ENCODE data around the gene SBDS. TPM values are rescaled to one million over a fixed set of nuclear protein-coding genes. Genes with fewer than 3 reads are reported as not detected.

Gene SBDS
- total and polyA plus RNA-seq, 3 donors from 2014 or later, result 54.3 to 92.2 (median 64.6) TPM

- Histone ChIP-seq H3K4me1 (no peaks in the 10 kb centered on the region), H3K36me3 (ENCODE audit: low read depth, missing control alignments) (no peaks in the 10 kb centered on the region), H3K27ac (no peak overlapping the region), H3K4me3 (no peak overlapping the region), H3K27me3 (no peaks in the 10 kb centered on the region), H3K9me3 (no peaks in the 10 kb centered on the region)
- 86 to 90% methylated on average over 7 to 11 of the region's 11 CpGs for WGBS, 2 donors
- intact Hi-C loops (cut with DNase I; ENCODE audit: low total_unique reads), result no loop called here
- TF ChIP-seq CTCF (IDR thresholded peaks at IDR 0.05) (no peak), POLR2A (IDR thresholded peaks at IDR 0.05) (no peak)
- DNase-seq, result no peak
These were observed 42.9 kb downstream of the SBDS start for GRCh38 chr7:66952343-66953043.

DNA sequence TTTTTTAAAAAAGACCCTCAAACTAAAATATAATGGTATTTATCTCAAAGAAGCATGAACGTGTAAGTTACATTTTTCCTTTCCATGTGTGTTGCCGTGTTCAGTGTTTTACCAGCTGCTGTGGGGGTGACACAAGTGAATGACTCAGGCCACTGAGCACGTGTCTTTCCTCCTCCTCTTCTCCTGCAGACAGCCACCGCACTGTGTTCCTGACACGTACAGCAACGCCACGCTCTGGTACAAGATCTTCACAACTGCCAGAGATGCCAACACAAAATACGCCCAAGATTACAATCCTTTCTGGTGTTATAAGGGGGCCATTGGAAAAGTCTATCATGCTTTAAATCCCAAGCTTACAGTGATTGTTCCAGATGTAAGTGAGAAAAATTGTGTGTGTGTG lies 44.6 kb downstream of the SBDS start:
- intact Hi-C loops (cut with DNase I; ENCODE audit: low total_unique reads), result no loop called here
- 91 to 93% methylated on average over 8 of the region's 8 CpGs for WGBS, 2 donors
- H3K27me3 ChIP-seq, result no peaks in the 10 kb centered on the region
- DNase-seq, result no peak
- H3K4me1 ChIP-seq, result no peaks in the 10 kb centered on the region
- no peak overlapping the region for H3K27ac ChIP-seq
- TF ChIP-seq CTCF (IDR thresholded peaks at IDR 0.05) (no peak), POLR2A (IDR thresholded peaks at IDR 0.05) (no peak)
- H3K9me3 ChIP-seq, result no peaks in the 10 kb centered on the region
- no peak overlapping the region for H3K4me3 ChIP-seq
- H3K36me3 ChIP-seq (ENCODE audit: low read depth, missing control alignments), result no peaks in the 10 kb centered on the region

- no peak for DNase-seq
- H3K36me3 ChIP-seq (ENCODE audit: low read depth, missing control alignments), result no peaks in the 10 kb centered on the region
- H3K27me3 ChIP-seq, result no peaks in the 10 kb centered on the region
- no peaks in the 10 kb centered on the region for H3K4me1 ChIP-seq
- TF ChIP-seq POLR2A (IDR thresholded peaks at IDR 0.05) (no peak), CTCF (IDR thresholded peaks at IDR 0.05) (no peak)
- no peak overlapping the region for H3K4me3 ChIP-seq
- H3K27ac ChIP-seq, result no peak overlapping the region
- WGBS, 2 donors, result 83 to 84% methylated on average over 3 of the region's 3 CpGs
- H3K9me3 ChIP-seq, result no peaks in the 10 kb centered on the region
- intact Hi-C loops (cut with DNase I; ENCODE audit: low total_unique reads), result no loop called here
These were observed 45.1 kb downstream of the SBDS start for GRCh38 chr7:66950311-66950710.

- H3K27me3 ChIP-seq, result no peaks in the 10 kb centered on the region
- H3K4me1 ChIP-seq, result no peaks in the 10 kb centered on the region
- intact Hi-C loops (cut with DNase I; ENCODE audit: low total_unique reads), result no loop called here
- H3K36me3 ChIP-seq (ENCODE audit: low read depth, missing control alignments), result no peaks in the 10 kb centered on the region
- TF ChIP-seq CTCF (IDR thresholded peaks at IDR 0.05), result no peak
- TF ChIP-seq POLR2A (IDR thresholded peaks at IDR 0.05), result no peak
- H3K27ac ChIP-seq, result no peak overlapping the region
- 88 to 90% methylated on average over 19 of the region's 19 CpGs for whole genome bisulfite sequencing, 2 donors
- no peak for DNase-seq
- H3K4me3 ChIP-seq, result no peak overlapping the region
- no peaks in the 10 kb centered on the region for H3K9me3 ChIP-seq
These were observed 46.8 kb downstream of the SBDS start for GRCh38 chr7:66948480-66949109.

GRCh38 chr7:66946545-66946944 lies 48.8 kb downstream of the SBDS start:
- Histone ChIP-seq H3K4me3 (no peak overlapping the region), H3K27ac (no peak overlapping the region), H3K4me1 (no peaks in the 10 kb centered on the region), H3K36me3 (ENCODE audit: low read depth, missing control alignments) (no peaks in the 10 kb centered on the region), H3K27me3 (no peaks in the 10 kb centered on the region), H3K9me3 (no peaks in the 10 kb centered on the region)
- intact Hi-C loops (cut with DNase I; ENCODE audit: low total_unique reads), result no loop called here
- no peak for DNase-seq
- WGBS, 2 donors, result 55 to 56% methylated on average over 2 of the region's 2 CpGs
- no peak for TF ChIP-seq POLR2A (IDR thresholded peaks at IDR 0.05)
- TF ChIP-seq CTCF (IDR thresholded peaks at IDR 0.05), result no peak
